A549 (cell line): ENCODE measurements around the gene SPRR1B. TPM values are rescaled to one million over a fixed set of nuclear protein-coding genes. Genes with fewer than 3 reads are reported as not detected.

Experiments
- polyA plus RNA-seq, 4 experiments: library from polyadenylated mRNA; depleted of rRNA in 3 of 4; stranded (reverse); fragments of >200 nt; fragmentation: RNase III in 1 of 4; extraction: RNeasy Plus Mini Kit Qiagen cat#74134 plus additional on column Dnase treatment in 1 of 4; gene quantifications; 2 replicates in 3 of 4; 3 replicates in 1 of 4; pipeline ENCODE4 v1.2.3, GENCODE V29; 2011 to 2017
- small RNA-seq, 6 experiments: library from RNA; depleted of rRNA; stranded (forward); fragments of <200 nt; gene quantifications; one replicate each; pipeline ENCODE3, GENCODE V24; 2012

The SPRR1B gene
- polyA plus RNA-seq, 2 of the 4 experiments (the other 2 are of a cell fraction): not detected

Small RNAs within 50 kb of the gene (small RNA-seq; reads per million reads assigned to genes)
- 0 reads per million in 6 experiments for gene AL356867.1
- gene RF00322: 0 reads per million in 6 experiments
- gene SPRR1A: 0 reads per million in 6 experiments

Other genes with a start within 250 kb of the SPRR1B start
- not detected in 2 replicates for gene LCE1E, start 244.9 kb upstream of the SPRR1B start, polyA plus RNA-seq (2011; rRNA removed)
- not detected in 3 replicates for gene LCE1E, start 244.9 kb upstream of the SPRR1B start, polyA plus RNA-seq (2017; fragmentation: RNase III; extraction: RNeasy Plus Mini Kit Qiagen cat#74134 plus additional on column Dnase treatment)
- gene LCE1D, start 234.5 kb upstream of the SPRR1B start, polyA plus RNA-seq (2011; rRNA removed): not detected in 2 replicates
- not detected in 3 replicates for gene LCE1D, start 234.5 kb upstream of the SPRR1B start, polyA plus RNA-seq (2017; fragmentation: RNase III; extraction: RNeasy Plus Mini Kit Qiagen cat#74134 plus additional on column Dnase treatment)
- not detected in 2 replicates for gene LCE1C, start 224.6 kb upstream of the SPRR1B start, polyA plus RNA-seq (2011; rRNA removed)
- gene LCE1C, start 224.6 kb upstream of the SPRR1B start, polyA plus RNA-seq (2017; fragmentation: RNase III; extraction: RNeasy Plus Mini Kit Qiagen cat#74134 plus additional on column Dnase treatment): not detected in 3 replicates
- gene LCE1B, start 219.2 kb upstream of the SPRR1B start, polyA plus RNA-seq (2011; rRNA removed): not detected in 2 replicates
- not detected in 3 replicates for gene LCE1B, start 219.2 kb upstream of the SPRR1B start, polyA plus RNA-seq (2017; fragmentation: RNase III; extraction: RNeasy Plus Mini Kit Qiagen cat#74134 plus additional on column Dnase treatment)
- gene LCE1A, start 203.7 kb upstream of the SPRR1B start, polyA plus RNA-seq (2011; rRNA removed): not detected in 2 replicates
- gene LCE1A, start 203.7 kb upstream of the SPRR1B start, polyA plus RNA-seq (2017; fragmentation: RNase III; extraction: RNeasy Plus Mini Kit Qiagen cat#74134 plus additional on column Dnase treatment): not detected in 3 replicates
- not detected in 2 replicates for gene LCE6A, start 188.3 kb upstream of the SPRR1B start, polyA plus RNA-seq (2011; rRNA removed)
- not detected in 3 replicates for gene LCE6A, start 188.3 kb upstream of the SPRR1B start, polyA plus RNA-seq (2017; fragmentation: RNase III; extraction: RNeasy Plus Mini Kit Qiagen cat#74134 plus additional on column Dnase treatment)
- not detected in 2 replicates for gene LCE7A, start 171.2 kb upstream of the SPRR1B start, polyA plus RNA-seq (2011; rRNA removed)
- not detected in 3 replicates for gene LCE7A, start 171.2 kb upstream of the SPRR1B start, polyA plus RNA-seq (2017; fragmentation: RNase III; extraction: RNeasy Plus Mini Kit Qiagen cat#74134 plus additional on column Dnase treatment)
- not detected in 2 replicates for gene SMCP, start 152.9 kb upstream of the SPRR1B start, polyA plus RNA-seq (2011; rRNA removed)
- gene SMCP, start 152.9 kb upstream of the SPRR1B start, polyA plus RNA-seq (2017; fragmentation: RNase III; extraction: RNeasy Plus Mini Kit Qiagen cat#74134 plus additional on column Dnase treatment): not detected in 3 replicates
- not detected in 2 replicates for gene IVL, start 122.7 kb upstream of the SPRR1B start, polyA plus RNA-seq (2011; rRNA removed)
- gene IVL, start 122.7 kb upstream of the SPRR1B start, polyA plus RNA-seq (2017; fragmentation: RNase III; extraction: RNeasy Plus Mini Kit Qiagen cat#74134 plus additional on column Dnase treatment): not detected in 3 replicates
- gene SPRR5, start 84.0 kb upstream of the SPRR1B start, polyA plus RNA-seq (2011; rRNA removed): not detected in 2 replicates
- gene SPRR5, start 84.0 kb upstream of the SPRR1B start, polyA plus RNA-seq (2017; fragmentation: RNase III; extraction: RNeasy Plus Mini Kit Qiagen cat#74134 plus additional on column Dnase treatment): not detected in 3 replicates
- not detected in 2 replicates for gene SPRR4, start 60.6 kb upstream of the SPRR1B start, polyA plus RNA-seq (2011; rRNA removed)
- not detected in 3 replicates for gene SPRR4, start 60.6 kb upstream of the SPRR1B start, polyA plus RNA-seq (2017; fragmentation: RNase III; extraction: RNeasy Plus Mini Kit Qiagen cat#74134 plus additional on column Dnase treatment)
- not detected in 2 replicates for gene SPRR1A, start 47.1 kb upstream of the SPRR1B start, polyA plus RNA-seq (2011; rRNA removed)
- gene SPRR1A, start 47.1 kb upstream of the SPRR1B start, polyA plus RNA-seq (2017; fragmentation: RNase III; extraction: RNeasy Plus Mini Kit Qiagen cat#74134 plus additional on column Dnase treatment): not detected in 3 replicates
- not detected in 2 replicates for gene SPRR3, start 29.5 kb upstream of the SPRR1B start, polyA plus RNA-seq (2011; rRNA removed)
- not detected in 3 replicates for gene SPRR3, start 29.5 kb upstream of the SPRR1B start, polyA plus RNA-seq (2017; fragmentation: RNase III; extraction: RNeasy Plus Mini Kit Qiagen cat#74134 plus additional on column Dnase treatment)
- not detected in 2 replicates for gene SPRR2D, start 9.9 kb downstream of the SPRR1B start, polyA plus RNA-seq (2011; rRNA removed)
- gene SPRR2D, start 9.9 kb downstream of the SPRR1B start, polyA plus RNA-seq (2017; fragmentation: RNase III; extraction: RNeasy Plus Mini Kit Qiagen cat#74134 plus additional on column Dnase treatment): not detected in 3 replicates
- not detected in 2 replicates for gene SPRR2A, start 26.3 kb downstream of the SPRR1B start, polyA plus RNA-seq (2011; rRNA removed)
- gene SPRR2A, start 26.3 kb downstream of the SPRR1B start, polyA plus RNA-seq (2017; fragmentation: RNase III; extraction: RNeasy Plus Mini Kit Qiagen cat#74134 plus additional on column Dnase treatment): not detected in 3 replicates
- gene SPRR2B, start 40.4 kb downstream of the SPRR1B start, polyA plus RNA-seq (2011; rRNA removed): not detected in 2 replicates
- gene SPRR2B, start 40.4 kb downstream of the SPRR1B start, polyA plus RNA-seq (2017; fragmentation: RNase III; extraction: RNeasy Plus Mini Kit Qiagen cat#74134 plus additional on column Dnase treatment): not detected in 3 replicates
- gene SPRR2E, start 63.3 kb downstream of the SPRR1B start, polyA plus RNA-seq (2011; rRNA removed): not detected in 2 replicates
- gene SPRR2E, start 63.3 kb downstream of the SPRR1B start, polyA plus RNA-seq (2017; fragmentation: RNase III; extraction: RNeasy Plus Mini Kit Qiagen cat#74134 plus additional on column Dnase treatment): not detected in 3 replicates
- not detected in 2 replicates for gene SPRR2F, start 82.3 kb downstream of the SPRR1B start, polyA plus RNA-seq (2011; rRNA removed)
- gene SPRR2F, start 82.3 kb downstream of the SPRR1B start, polyA plus RNA-seq (2017; fragmentation: RNase III; extraction: RNeasy Plus Mini Kit Qiagen cat#74134 plus additional on column Dnase treatment): not detected in 3 replicates
- not detected in 2 replicates for gene SPRR2G, start 119.7 kb downstream of the SPRR1B start, polyA plus RNA-seq (2011; rRNA removed)
- not detected in 3 replicates for gene SPRR2G, start 119.7 kb downstream of the SPRR1B start, polyA plus RNA-seq (2017; fragmentation: RNase III; extraction: RNeasy Plus Mini Kit Qiagen cat#74134 plus additional on column Dnase treatment)
- not detected in 2 replicates for gene LELP1, start 172.2 kb downstream of the SPRR1B start, polyA plus RNA-seq (2011; rRNA removed)
- gene LELP1, start 172.2 kb downstream of the SPRR1B start, polyA plus RNA-seq (2017; fragmentation: RNase III; extraction: RNeasy Plus Mini Kit Qiagen cat#74134 plus additional on column Dnase treatment): not detected in 3 replicates
- not detected in 2 replicates for gene PRR9, start 186.4 kb downstream of the SPRR1B start, polyA plus RNA-seq (2011; rRNA removed)
- gene PRR9, start 186.4 kb downstream of the SPRR1B start, polyA plus RNA-seq (2017; fragmentation: RNase III; extraction: RNeasy Plus Mini Kit Qiagen cat#74134 plus additional on column Dnase treatment): not detected in 3 replicates
- gene LORICRIN, start 228.5 kb downstream of the SPRR1B start, polyA plus RNA-seq (2011; rRNA removed): not detected in 2 replicates
- gene LORICRIN, start 228.5 kb downstream of the SPRR1B start, polyA plus RNA-seq (2017; fragmentation: RNase III; extraction: RNeasy Plus Mini Kit Qiagen cat#74134 plus additional on column Dnase treatment): not detected in 3 replicates